ENCODE data around the gene SOX4.

SOX4 gene

DNA sequence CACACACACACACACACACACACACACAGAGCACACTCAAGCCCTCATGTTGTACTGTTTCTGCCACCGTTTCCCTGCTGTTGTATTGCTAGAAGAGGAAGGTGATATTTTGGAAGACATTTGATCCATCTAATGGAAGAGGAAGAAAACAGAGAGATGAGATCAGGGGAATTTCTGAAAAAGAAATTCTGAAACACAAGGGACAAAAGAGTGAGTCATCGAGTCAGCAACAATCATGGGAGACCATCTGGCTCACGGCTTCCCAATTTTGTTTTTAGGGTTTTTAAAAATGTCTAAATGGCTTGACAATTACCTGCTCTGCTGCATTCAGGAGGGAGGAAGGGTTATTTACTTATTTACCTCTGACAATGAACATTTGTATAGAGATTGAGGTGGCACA, 22.0 kb downstream of the SOX4 start:
- DNase-seq: no peak

DNA sequence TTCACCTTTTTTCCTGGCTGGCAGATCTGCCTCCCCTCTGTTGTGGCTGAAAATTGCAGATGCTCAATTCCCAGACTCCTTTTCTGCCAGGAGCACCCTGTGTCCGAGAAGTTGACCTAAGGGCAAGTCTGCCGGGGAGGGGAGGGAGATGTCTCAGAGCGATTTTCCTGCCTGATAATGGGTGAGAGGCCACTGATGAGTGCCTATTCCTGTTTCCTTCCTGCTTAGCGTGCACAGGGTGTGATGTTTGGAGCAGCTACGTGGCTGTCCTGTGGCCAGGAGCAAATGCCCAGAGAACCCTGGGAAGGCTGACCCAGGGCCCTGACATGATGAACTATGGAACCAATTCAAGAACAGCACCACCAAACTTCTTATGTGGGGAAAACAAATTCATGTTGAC, 22.5 kb downstream of the SOX4 start:
- DNase-seq: no peak

- no peak for DNase-seq
Measured at GRCh38 chr6:21625642-21626041, 32.1 kb downstream of the SOX4 start.

DNA sequence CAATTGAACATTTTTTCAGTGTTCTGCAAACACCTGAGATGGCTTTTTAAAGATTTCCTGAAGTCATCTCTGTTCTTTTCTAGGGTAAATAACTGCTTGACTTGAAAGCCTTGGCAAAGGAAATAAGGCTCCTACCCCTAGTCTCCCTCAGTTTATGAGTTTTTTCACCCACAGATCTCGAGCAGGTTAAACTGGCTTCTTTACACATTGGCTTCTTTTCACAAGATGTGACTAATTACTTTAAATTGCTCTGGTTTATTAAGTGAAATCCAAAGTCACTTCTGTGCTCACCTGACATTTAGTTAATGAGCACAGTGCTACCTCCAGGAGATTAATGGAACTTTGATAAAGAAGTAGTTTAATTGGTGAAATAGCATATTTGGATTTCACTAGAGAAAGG, 33.2 kb downstream of the SOX4 start:
- DNase-seq: no peak

- DNase-seq: no peak
Measured at GRCh38 chr6:21628160-21628559, 34.6 kb downstream of the SOX4 start.

DNA sequence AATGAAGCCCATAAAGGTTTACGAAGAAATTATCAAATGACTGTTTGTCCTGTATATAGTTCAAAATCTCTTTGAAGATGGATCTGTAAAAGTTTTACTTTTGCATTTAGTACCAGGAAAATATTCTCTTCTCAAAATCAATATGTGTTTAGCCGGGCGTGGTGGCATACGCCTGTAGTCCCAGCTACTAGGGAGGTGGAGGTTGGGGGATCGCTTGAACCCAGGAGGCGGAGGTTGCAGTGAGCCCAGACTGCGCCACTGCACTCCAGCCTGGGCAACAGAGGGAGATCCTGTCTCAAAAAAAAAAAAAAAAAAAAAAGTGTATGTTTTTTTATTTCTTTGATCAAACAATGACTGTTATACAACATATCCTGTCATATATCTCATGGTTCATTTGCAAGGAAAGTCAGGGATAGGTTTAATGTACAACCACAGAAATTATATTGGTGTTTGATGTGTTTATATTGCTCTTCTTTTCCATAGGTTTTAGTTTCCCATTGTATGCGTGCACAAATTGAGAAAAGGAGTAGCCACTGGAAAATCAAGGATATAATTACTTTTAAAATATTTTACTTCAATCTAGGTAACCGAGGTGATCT, 40.1 kb downstream of the SOX4 start:
- DNase-seq: no peak

GRCh38 chr6:21634582-21634981, 41.0 kb downstream of the SOX4 start:
- no peak for DNase-seq

- DNase-seq: no peak
Measured at GRCh38 chr6:21636876-21637275, 43.3 kb downstream of the SOX4 start.

GRCh38 chr6:21639316-21639715, 45.8 kb downstream of the SOX4 start:
- DNase-seq: no peak

All from NCI-H526 treated with DMSO at 0.1 percent for 48 hours (cell line).